SK-N-SH (cell line): ENCODE data around the gene PIK3R3. TPM values are rescaled to one million over a fixed set of nuclear protein-coding genes. Genes with fewer than 3 reads are reported as not detected.

ENCODE experiments used
- CTCF ChIA-PET: fragments of 300-600, 350-600 bp; formaldehyde crosslinking; extraction: SDS; loops from one replicate; lab custom pipeline; 2021; lab: Yijun Ruan, JAX
- POLR2A ChIA-PET: fragments of 350-600 bp; sonication (Branson Sonifier 250); formaldehyde crosslinking; extraction: SDS; loops from one replicate; lab custom pipeline; 2020; ENCODE audit warnings: antibody characterized with exemption, inconsistent platforms; lab: Yijun Ruan, JAX
- DNase-seq: peaks from one replicate; pipeline ENCODE4 v3.0.0; 2012
- H2AFZ ChIP-seq: fragments of 200-600 bp; sonication (generic); 2 replicates; pipeline ENCODE4 v1.8.1; 2016; ENCODE audit warnings: antibody characterized with exemption, mild to moderate bottlenecking, low read depth
- H3F3A ChIP-seq: fragments of 200-600 bp; sonication (generic); replicated peaks from 2 replicates; pipeline ENCODE3; 2016; ENCODE audit warnings: antibody characterized with exemption, mild to moderate bottlenecking; ENCODE audit not compliant: insufficient read depth
- H3K27ac ChIP-seq, 2 experiments: fragments of 200-500 bp in 1 of 2; fragments of 200-600 bp in 1 of 2; sonication (Bioruptor generic) in 1 of 2; sonication (generic), shearing (Covaris generic) in 1 of 2; 2 replicates each; pipeline versions ENCODE4 v1.5.1 to v1.6.1; 2014 to 2016; ENCODE audit warnings: low read depth in 2 of 2, inconsistent platforms in 1 of 2, low read length in 1 of 2, mild to moderate bottlenecking in 1 of 2, mixed read lengths in 1 of 2
- H3K27me3 ChIP-seq: fragments of 200-600 bp; sonication (generic), shearing (Covaris generic); 2 replicates; pipeline ENCODE4 v1.6.1; 2016; ENCODE audit warnings: mixed run types; ENCODE audit not compliant: insufficient read depth
- H3K36me3 ChIP-seq, 2 experiments: fragments of 200-500 bp in 1 of 2; fragments of 200-600 bp in 1 of 2; sonication (Bioruptor generic) in 1 of 2; sonication (generic) in 1 of 2; replicated peaks in 1 of 2; 2 replicates each; pipeline versions ENCODE3 to v1.5.1; 2014 to 2016; ENCODE audit warnings: low read length in 1 of 2, mild to moderate bottlenecking in 1 of 2; ENCODE audit not compliant: insufficient read depth in 2 of 2, control insufficient read depth in 1 of 2
- H3K4me1 ChIP-seq, 2 experiments: fragments of 200-500 bp in 1 of 2; fragments of 200-600 bp in 1 of 2; sonication (Bioruptor generic) in 1 of 2; sonication (generic), shearing (Covaris generic) in 1 of 2; 2 replicates each; pipeline versions ENCODE4 v1.5.1 to v1.6.1; 2014 to 2016; ENCODE audit warnings: low read depth in 1 of 2, low read length in 1 of 2, mixed run types in 1 of 2; ENCODE audit not compliant: insufficient read depth in 2 of 2, control insufficient read depth in 1 of 2
- H3K4me2 ChIP-seq: fragments of 200-600 bp; sonication (generic), shearing (Covaris generic); 2 replicates; pipeline ENCODE4 v1.6.1; 2017; ENCODE audit warnings: mixed run types
- H3K4me3 ChIP-seq, 2 experiments: fragments of 200-500 bp in 1 of 2; fragments of 200-600 bp in 1 of 2; sonication (Bioruptor generic) in 1 of 2; sonication (generic), shearing (Covaris generic) in 1 of 2; 2 replicates each; pipeline versions ENCODE4 v1.5.1 to v1.8.1; 2014 to 2016; ENCODE audit warnings: low read depth in 2 of 2, inconsistent platforms in 1 of 2, low read length in 1 of 2, mild to moderate bottlenecking in 1 of 2, mixed read lengths in 1 of 2, moderate library complexity in 1 of 2
- H3K79me2 ChIP-seq: fragments of 200-600 bp; sonication (generic); 2 replicates; pipeline ENCODE4 v1.8.1; 2017; ENCODE audit warnings: mild to moderate bottlenecking; ENCODE audit not compliant: insufficient read depth
- H3K9ac ChIP-seq: fragments of 200-600 bp; sonication (generic); 2 replicates; pipeline ENCODE4 v1.6.1; 2017; ENCODE audit warnings: mixed run types
- H3K9me2 ChIP-seq: fragments of 200-600 bp; sonication (generic); 2 replicates; pipeline ENCODE4 v1.6.1; 2017; ENCODE audit warnings: mixed run types
- H3K9me3 ChIP-seq: fragments of 200-600 bp; sonication (generic); 2 replicates; pipeline ENCODE4 v1.6.1; 2017; ENCODE audit warnings: mixed run types, mild to moderate bottlenecking, moderate library complexity
- H4K20me1 ChIP-seq: fragments of 200-600 bp; sonication (generic); 2 replicates; pipeline ENCODE4 v1.6.1; 2017; ENCODE audit warnings: mild to moderate bottlenecking, mixed run types; ENCODE audit not compliant: insufficient read depth
- CHD2 ChIP-seq: fragments of 150-350 bp; IDR thresholded peaks from 2 replicates; pipeline ENCODE4 v1.6.1; 2018; ENCODE audit warnings: low read length; ENCODE audit not compliant: partially characterized antibody
- CTCF ChIP-seq: fragments of 200-600 bp; sonication (generic); IDR thresholded peaks from 2 replicates; pipeline ENCODE4 v1.6.1; 2017; ENCODE audit warnings: antibody characterized with exemption, mild to moderate bottlenecking, moderate library complexity
- FOXM1 ChIP-seq: IDR thresholded peaks from 2 replicates; pipeline ENCODE4 v1.4.0; 2012; ENCODE audit warnings: low read depth, mild to moderate bottlenecking
- JUND ChIP-seq: IDR thresholded peaks from 2 replicates; pipeline ENCODE4 v1.4.0; 2012
- MAX ChIP-seq: IDR thresholded peaks from 2 replicates; pipeline ENCODE4 v1.4.0; 2012; ENCODE audit warnings: low read depth
- NRF1 ChIP-seq: IDR thresholded peaks from 2 replicates; pipeline ENCODE4 v1.6.1; 2012; ENCODE audit warnings: low read depth, mild to moderate bottlenecking, low read length
- POLR2AphosphoS5 ChIP-seq: IDR thresholded peaks from 2 replicates; pipeline ENCODE4 v1.6.1; 2012; ENCODE audit warnings: low read depth, low read length
- RFX5 ChIP-seq: IDR thresholded peaks from 2 replicates; pipeline ENCODE4 v1.6.1; 2012; ENCODE audit warnings: mild to moderate bottlenecking, improper control_type of control experiment, low read length
- RXRA ChIP-seq: IDR thresholded peaks from 2 replicates; pipeline ENCODE4 v1.4.0; 2012; ENCODE audit warnings: low read depth, mild to moderate bottlenecking, borderline replicate concordance
- TAF1 ChIP-seq: IDR thresholded peaks from 2 replicates; pipeline ENCODE4 v1.6.1; 2012; ENCODE audit warnings: low read depth, mild to moderate bottlenecking, low read length, moderate library complexity, borderline replicate concordance
- TCF12 ChIP-seq: IDR thresholded peaks from 2 replicates; pipeline ENCODE4 v1.4.0; 2012
- YY1 ChIP-seq: IDR thresholded peaks from 2 replicates; pipeline ENCODE4 v1.4.0; 2012; ENCODE audit warnings: low read depth, mild to moderate bottlenecking
- WGBS: methylation state at CpG from one replicate; pipeline ENCODE4 v1.1.6; 2017; ENCODE audit warnings: low lambda C conversion rate; 5-methylcytosine and 5-hydroxymethylcytosine counted together
- polyA plus RNA-seq, 3 experiments: library from polyadenylated mRNA; depleted of rRNA; stranded (reverse); fragments of >200 nt; gene quantifications; 2 replicates each; pipeline ENCODE4 v1.2.3, GENCODE V29; 2012
- TF ChIP-seq, protein P1 (sequence below): IDR thresholded peaks from 2 replicates; pipeline ENCODE4; 2012

PIK3R3 gene
- polyA plus RNA-seq, 1 of the 3 experiments (the other 2 are of a cell fraction): 4.0 TPM

DNA sequence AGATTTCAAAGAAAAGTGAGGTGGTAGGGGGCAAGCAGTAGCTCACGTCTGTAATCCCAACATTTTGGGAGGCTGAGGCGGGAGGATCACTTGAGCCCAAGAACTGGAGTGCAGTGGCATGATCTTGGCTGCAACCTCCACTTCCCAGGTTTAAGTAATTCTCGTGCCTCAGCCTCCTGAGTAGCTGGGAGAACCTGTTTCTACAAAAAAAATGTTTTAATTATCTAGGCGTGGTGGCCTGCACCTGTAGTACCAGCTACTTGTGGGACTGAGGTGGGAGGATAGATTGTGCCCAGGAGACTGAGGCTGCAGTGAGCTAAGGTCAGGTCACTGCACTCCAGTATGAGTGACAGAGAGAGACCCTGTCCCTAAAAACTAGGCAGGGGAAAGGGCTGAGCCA lies 39.9 kb upstream of the PIK3R3 start:
- H3K9me3 ChIP-seq: no peaks in the 10 kb centered on the region
- CTCF ChIA-PET: interaction anchor here (1.0 to 1.2 kb wide), 3 partner anchors 134 to 172 kb away, joined by 3 to 4 read pairs (median 3); no protein-coding TSS in a partner anchor
- 78% methylated on average over 4 of the region's 4 CpGs for WGBS
- no peak overlapping the region for H3K4me3 ChIP-seq
- H3K27ac ChIP-seq: no peak overlapping the region
- H3K9me2 ChIP-seq: no peaks in the 10 kb centered on the region
- H3K4me1 ChIP-seq: peaks cover 7 to 9% of the 10 kb centered on the region in 2 experiments; a peak in 2 of 4 replicates
- H4K20me1 ChIP-seq: no peaks in the 10 kb centered on the region
- H3K36me3 ChIP-seq: no peaks in the 10 kb centered on the region
- POLR2A ChIA-PET: interaction anchor here (2.1 kb wide), 1 partner anchor 40 kb away, joined by 8 read pairs; the partner anchor contains the start of gene PIK3R3
- H2AFZ ChIP-seq: no peak overlapping the region
- TF ChIP-seq RFX5 (no peak), POLR2AphosphoS5 (no peak), TAF1 (no peak), FOXM1 (no peak), MAX (no peak), CHD2 (no peak), NRF1 (no peak), TCF12 (no peak)
- TF ChIP-seq, protein P1, sequence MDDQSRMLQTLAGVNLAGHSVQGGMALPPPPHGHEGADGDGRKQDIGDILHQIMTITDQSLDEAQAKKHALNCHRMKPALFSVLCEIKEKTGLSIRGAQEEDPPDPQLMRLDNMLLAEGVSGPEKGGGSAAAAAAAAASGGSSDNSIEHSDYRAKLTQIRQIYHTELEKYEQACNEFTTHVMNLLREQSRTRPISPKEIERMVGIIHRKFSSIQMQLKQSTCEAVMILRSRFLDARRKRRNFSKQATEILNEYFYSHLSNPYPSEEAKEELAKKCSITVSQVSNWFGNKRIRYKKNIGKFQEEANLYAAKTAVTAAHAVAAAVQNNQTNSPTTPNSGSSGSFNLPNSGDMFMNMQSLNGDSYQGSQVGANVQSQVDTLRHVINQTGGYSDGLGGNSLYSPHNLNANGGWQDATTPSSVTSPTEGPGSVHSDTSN: no peak
- H3K27me3 ChIP-seq: no peaks in the 10 kb centered on the region
- no peak overlapping the region for H3K9ac ChIP-seq
- no peak overlapping the region for H3K4me2 ChIP-seq
- DNase-seq: no peak
- H3F3A ChIP-seq: peaks cover 1% of the 10 kb centered on the region
- H3K79me2 ChIP-seq: no peaks in the 10 kb centered on the region

DNA sequence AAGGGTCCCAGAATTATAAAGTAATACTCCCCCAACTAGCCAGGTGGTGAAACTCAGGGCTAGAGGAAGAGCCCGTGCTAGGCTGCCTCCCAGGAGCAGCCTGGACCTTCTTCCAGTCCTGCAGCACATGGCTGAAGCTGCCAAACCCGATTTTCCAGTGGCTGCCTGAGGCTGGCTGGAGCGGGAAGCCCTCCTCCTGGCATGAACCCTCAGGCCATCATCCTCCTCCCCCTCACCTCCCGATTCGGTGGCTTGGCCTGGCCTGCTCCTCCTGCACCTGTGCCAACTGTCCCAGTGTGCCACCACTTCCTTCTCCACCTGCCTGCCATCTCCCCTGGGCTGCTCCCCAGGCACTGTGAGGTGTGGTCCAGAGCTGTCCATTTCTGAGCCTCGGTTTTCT lies 39.4 kb upstream of the PIK3R3 start:
- Histone ChIP-seq H3K4me3 (no peak overlapping the region), H3K79me2 (no peaks in the 10 kb centered on the region), H3K27me3 (no peaks in the 10 kb centered on the region), H3K9me2 (no peaks in the 10 kb centered on the region), H3F3A (no peaks in the 10 kb centered on the region), H3K4me1 (peaks cover 7 to 9% of the 10 kb centered on the region in 2 experiments; a peak in 2 of 4 replicates), H3K4me2 (no peak overlapping the region), H3K36me3 (no peaks in the 10 kb centered on the region), H3K9ac (no peak overlapping the region), H3K27ac (no peak overlapping the region), H4K20me1 (no peaks in the 10 kb centered on the region), H2AFZ (no peak overlapping the region), H3K9me3 (no peaks in the 10 kb centered on the region)
- TF ChIP-seq CTCF (no peak), JUND (no peak), YY1 (no peak), POLR2AphosphoS5 (no peak), RXRA (no peak)
- DNase-seq: no peak
- ChIA-PET CTCF (interaction anchor here (1.0 to 1.2 kb wide), 4 partner anchors 12 to 171 kb away, joined by 3 to 4 read pairs (median 3); no protein-coding TSS in a partner anchor), POLR2A (interaction anchor here (2.1 kb wide), 1 partner anchor 40 kb away, joined by 8 read pairs; the partner anchor contains the start of gene PIK3R3)
- 73% methylated on average over 6 of the region's 6 CpGs for WGBS
